ENCODE results near the gene BPGM. TPM values are rescaled to one million over a fixed set of nuclear protein-coding genes. Genes with fewer than 3 reads are reported as not detected.

The BPGM gene
- total RNA-seq (2021) (18.5 and 24.6 TPM in 2 replicates), Bru-seq, nascent RNA (percentile 64 among the genes with signal in this experiment), BruChase-seq, experiment 1, labeled RNA remaining after a 2-hour chase (percentile 67 among the genes with signal in this experiment), BruChase-seq, experiment 2, labeled RNA remaining after a 6-hour chase (percentile 61 among the genes with signal in this experiment)
- long read RNA-seq, transcript BPGM-201 (3 exons, 1,753 nt): major isoform, 87 of 100 reads
- long read RNA-seq, partial matches to known transcripts: 9 of 100 reads
- long read RNA-seq, other reads (novel, unspliced or antisense): 4 of 100 reads

DNA sequence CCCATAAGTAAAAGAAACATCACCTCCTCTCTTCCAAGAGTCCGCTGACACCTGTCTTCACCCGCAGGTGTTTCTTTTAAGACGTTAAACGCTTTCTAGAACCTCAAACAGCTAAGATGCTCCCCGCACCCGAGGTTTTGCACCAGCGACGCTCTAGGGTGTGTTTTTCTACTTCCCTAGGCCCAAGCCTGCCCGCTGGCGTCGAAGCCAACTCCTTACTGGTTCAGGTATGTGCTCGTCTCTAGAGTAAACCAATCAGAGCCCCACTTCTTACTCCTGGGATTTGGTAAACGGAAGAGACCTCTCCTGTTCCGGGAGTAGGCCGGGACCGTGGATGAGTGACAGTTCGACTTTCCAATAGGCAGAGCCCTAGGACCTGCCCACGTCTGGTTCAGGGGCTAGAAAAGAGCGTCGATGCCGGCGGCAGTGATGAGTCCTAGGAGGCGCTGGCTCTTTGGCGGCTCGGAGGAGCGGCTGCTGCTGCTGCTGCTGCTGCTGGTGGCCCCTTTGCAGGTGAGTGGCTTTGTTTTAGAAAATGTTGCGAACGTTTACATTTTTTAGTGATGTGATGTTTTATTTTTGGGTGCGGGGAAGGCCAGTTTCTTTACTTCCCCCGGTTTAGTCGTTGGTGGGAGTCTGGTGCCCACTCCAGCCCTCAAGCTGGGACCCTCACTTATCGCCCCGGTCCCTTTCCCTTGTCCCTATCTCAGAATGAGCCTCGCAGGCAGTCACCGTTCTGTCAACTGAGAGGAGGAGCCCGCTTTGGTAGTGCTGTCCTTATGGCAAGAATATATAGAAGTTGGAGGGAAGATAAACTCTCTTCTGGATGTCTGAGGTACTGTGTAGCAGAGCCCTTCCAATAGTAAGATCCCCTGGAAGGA, at the start of gene BPGM:
TSS of gene BPGM (plus strand) at position 429 of the 881 bp plus-strand sequence. CDS start 14,655 bp downstream, outside the sequence.
- peaks cover 16% of the 10 kb centered on the region for H3K4me1 ChIP-seq (replicated peaks; ENCODE audit: insufficient read depth)
- no peaks in the 10 kb centered on the region; the same call in 1 of the 2 replicates for H3F3A ChIP-seq (ENCODE audit: insufficient read depth, low read depth)
- TF ChIP-seq, protein P1, sequence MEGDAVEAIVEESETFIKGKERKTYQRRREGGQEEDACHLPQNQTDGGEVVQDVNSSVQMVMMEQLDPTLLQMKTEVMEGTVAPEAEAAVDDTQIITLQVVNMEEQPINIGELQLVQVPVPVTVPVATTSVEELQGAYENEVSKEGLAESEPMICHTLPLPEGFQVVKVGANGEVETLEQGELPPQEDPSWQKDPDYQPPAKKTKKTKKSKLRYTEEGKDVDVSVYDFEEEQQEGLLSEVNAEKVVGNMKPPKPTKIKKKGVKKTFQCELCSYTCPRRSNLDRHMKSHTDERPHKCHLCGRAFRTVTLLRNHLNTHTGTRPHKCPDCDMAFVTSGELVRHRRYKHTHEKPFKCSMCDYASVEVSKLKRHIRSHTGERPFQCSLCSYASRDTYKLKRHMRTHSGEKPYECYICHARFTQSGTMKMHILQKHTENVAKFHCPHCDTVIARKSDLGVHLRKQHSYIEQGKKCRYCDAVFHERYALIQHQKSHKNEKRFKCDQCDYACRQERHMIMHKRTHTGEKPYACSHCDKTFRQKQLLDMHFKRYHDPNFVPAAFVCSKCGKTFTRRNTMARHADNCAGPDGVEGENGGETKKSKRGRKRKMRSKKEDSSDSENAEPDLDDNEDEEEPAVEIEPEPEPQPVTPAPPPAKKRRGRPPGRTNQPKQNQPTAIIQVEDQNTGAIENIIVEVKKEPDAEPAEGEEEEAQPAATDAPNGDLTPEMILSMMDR (conservative IDR thresholded peaks at IDR 0.05): no peak
- no peak for TF ChIP-seq EZH2 (IDR thresholded peaks at IDR 0.05; ENCODE audit: low read depth)
- peak within 1 kb of the TSS; percentile 34 for H3K27ac ChIP-seq
- peak within 1 kb of the TSS; percentile 93 for H2AFZ ChIP-seq
- no peaks in the 10 kb centered on the region for H3K36me3 ChIP-seq (ENCODE audit: low read depth)
- no peaks in the 10 kb centered on the region for H3K27me3 ChIP-seq (ENCODE audit: insufficient read depth, low read depth)
- H3K9me2 ChIP-seq (ENCODE audit: insufficient read depth): no peaks in the 10 kb centered on the region
- H3K9me3 ChIP-seq (ENCODE audit: insufficient read depth, low read depth): no peaks in the 10 kb centered on the region
- intact Hi-C loops (cut with micrococcal nuclease; ENCODE audit: unreplicated experiment): no loop called here
- peak within 1 kb of the TSS; percentile 86 for H3K4me2 ChIP-seq
- ChIA-PET POLR2A (ENCODE audit: unreplicated experiment) (interaction anchor here (0.5 to 0.7 kb wide), 5 partner anchors 33 to 258 kb away, joined by 3 to 12 read pairs (median 7); no protein-coding TSS in a partner anchor), CTCF (no interaction called here)
- no peaks in the 10 kb centered on the region for H4K20me1 ChIP-seq (ENCODE audit: insufficient read depth)
- DNase-seq: peak; percentile 99 to 100
- TSS peak; percentile 70 for BruUV-seq (replicated peaks)
- peaks cover 30% of the 10 kb centered on the region for H3K79me2 ChIP-seq (ENCODE audit: low read depth)
- peak within 1 kb of the TSS; percentile 77 for H3K4me3 ChIP-seq

DNA sequence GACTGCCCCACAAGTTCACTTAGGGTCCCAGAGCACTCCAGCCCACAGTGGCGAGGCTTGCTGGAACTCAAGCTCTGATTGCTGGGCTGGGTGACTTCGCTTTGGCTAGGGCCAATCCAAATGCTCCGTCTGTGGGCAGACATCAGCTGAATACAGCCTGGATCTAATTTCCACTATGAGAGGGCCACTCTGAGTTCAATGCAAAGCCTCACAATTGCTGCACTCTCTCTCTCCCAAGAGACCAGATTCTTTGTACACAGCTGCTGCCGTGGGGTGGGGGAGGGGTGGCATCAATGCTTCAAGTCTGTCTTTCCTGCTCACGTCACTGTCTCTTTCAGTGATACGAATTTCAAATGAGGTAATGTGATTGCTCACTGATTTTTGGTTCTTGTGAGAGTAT, 47.3 kb upstream of the BPGM start:
- intact Hi-C loops (cut with micrococcal nuclease; ENCODE audit: unreplicated experiment): no loop called here
- H3K27me3 ChIP-seq (ENCODE audit: insufficient read depth, low read depth): no peaks in the 10 kb centered on the region
- POLR2A ChIA-PET (ENCODE audit: unreplicated experiment): interaction anchor here (0.9 kb wide), 1 partner anchor 159 kb away, joined by 3 read pairs; no protein-coding TSS in a partner anchor
- H3K9me2 ChIP-seq (ENCODE audit: insufficient read depth): no peaks in the 10 kb centered on the region
- H3K79me2 ChIP-seq (ENCODE audit: low read depth): no peaks in the 10 kb centered on the region
- H3K36me3 ChIP-seq (ENCODE audit: low read depth): peaks cover 6% of the 10 kb centered on the region; the same call in 1 of the 2 replicates
- peaks cover 24% of the 10 kb centered on the region for H3K4me1 ChIP-seq (replicated peaks; ENCODE audit: insufficient read depth)
- no peak for DNase-seq
- H3F3A ChIP-seq (ENCODE audit: insufficient read depth, low read depth): peaks cover 15% of the 10 kb centered on the region
- no peak overlapping the region for H2AFZ ChIP-seq
- no peaks in the 10 kb centered on the region for H4K20me1 ChIP-seq (ENCODE audit: insufficient read depth)
- BruUV-seq (replicated peaks): no TSS peak
- TF ChIP-seq, protein P1 (conservative IDR thresholded peaks at IDR 0.05): no peak
- no peak for TF ChIP-seq EZH2 (IDR thresholded peaks at IDR 0.05; ENCODE audit: low read depth)
- no peak overlapping the region for H3K4me2 ChIP-seq
- H3K27ac ChIP-seq: no peak overlapping the region
- CTCF ChIA-PET: interaction anchor here (0.6 kb wide), 1 partner anchor 1609 kb away, joined by 7 read pairs; no protein-coding TSS in a partner anchor
- H3K4me3 ChIP-seq: no peak overlapping the region
- peaks cover 22% of the 10 kb centered on the region for H3K9me3 ChIP-seq (ENCODE audit: insufficient read depth, low read depth)

DNA sequence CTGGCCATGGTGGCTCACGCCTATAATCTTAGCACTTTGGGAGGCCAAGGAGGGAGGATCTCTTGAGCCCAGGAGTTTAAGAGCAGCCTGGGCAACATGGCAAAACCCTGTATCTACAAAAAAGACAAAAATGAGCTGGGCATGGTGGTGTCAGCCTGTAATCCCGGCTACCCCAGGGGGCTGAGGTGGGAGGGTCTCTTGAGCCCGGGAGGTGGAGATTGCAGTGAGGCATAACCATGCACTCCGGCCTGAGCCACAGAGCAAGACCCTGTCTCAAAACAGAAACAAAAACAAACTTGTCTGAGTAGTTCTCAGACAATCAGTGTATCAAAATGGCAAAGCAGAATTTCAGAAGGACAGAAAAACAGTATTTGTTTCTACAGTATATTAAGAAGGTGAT, 45.2 kb upstream of the BPGM start:
- no peaks in the 10 kb centered on the region for H4K20me1 ChIP-seq (ENCODE audit: insufficient read depth)
- ChIA-PET POLR2A (ENCODE audit: unreplicated experiment) (interaction anchor here (0.6 kb wide), 1 partner anchor 75 kb away, joined by 3 read pairs; no protein-coding TSS in a partner anchor), CTCF (no interaction called here)
- H3K27me3 ChIP-seq (ENCODE audit: insufficient read depth, low read depth): no peaks in the 10 kb centered on the region
- no peak overlapping the region for H3K4me2 ChIP-seq
- no peaks in the 10 kb centered on the region for H3K36me3 ChIP-seq (ENCODE audit: low read depth)
- no peaks in the 10 kb centered on the region for H3K9me2 ChIP-seq (ENCODE audit: insufficient read depth)
- H3K4me3 ChIP-seq: no peak overlapping the region
- intact Hi-C loops (cut with micrococcal nuclease; ENCODE audit: unreplicated experiment): no loop called here
- no peaks in the 10 kb centered on the region for H3K79me2 ChIP-seq (ENCODE audit: low read depth)
- H3F3A ChIP-seq (ENCODE audit: insufficient read depth, low read depth): peaks cover 20% of the 10 kb centered on the region
- TF ChIP-seq EZH2 (IDR thresholded peaks at IDR 0.05; ENCODE audit: low read depth): no peak
- TF ChIP-seq, protein P1 (conservative IDR thresholded peaks at IDR 0.05): no peak
- peaks cover 31% of the 10 kb centered on the region for H3K4me1 ChIP-seq (replicated peaks; ENCODE audit: insufficient read depth)
- no peak for DNase-seq
- peaks cover 10% of the 10 kb centered on the region for H3K9me3 ChIP-seq (ENCODE audit: insufficient read depth, low read depth)
- no peak overlapping the region for H2AFZ ChIP-seq
- no peak overlapping the region for H3K27ac ChIP-seq
- BruUV-seq (replicated peaks): no TSS peak

Data from PC-9 (cell line).